Activated CD8-positive, alpha-beta T cell treated with anti-CD3 and anti-CD28 coated beads for 36 hours (primary cell): ENCODE results near the gene RIPOR1. TPM values are rescaled to one million over a fixed set of nuclear protein-coding genes. Genes with fewer than 3 reads are reported as not detected.

Experiments
- ATAC-seq: fragments of 200-7000 bp; cut with Tn5 transposase; one replicate; pipeline ENCODE4 v1.10.0; 2021; ENCODE audit warnings: mild to moderate bottlenecking, moderate library complexity
- CTCF ChIA-PET: fragments of 350-600 bp; sonication (Branson Sonifier 250); formaldehyde crosslinking; loops from one replicate; lab custom pipeline; 2021; ENCODE audit warnings: antibody characterized with exemption; lab: Charles Lee
- POLR2A ChIA-PET: fragments of 350-600 bp; sonication (Branson Sonifier 250); formaldehyde crosslinking; loops from one replicate; lab custom pipeline; 2021; ENCODE audit warnings: antibody characterized with exemption; lab: Charles Lee
- DNase-seq: peaks from one replicate; pipeline ENCODE4 v3.0.0-alpha.2; 2020
- H3K27ac Mint-ChIP-seq: one replicate; pipeline ENCODE4 v1.8.0; 2021; ENCODE audit warnings: mild to moderate bottlenecking, mixed read lengths
- H3K27me3 Mint-ChIP-seq: one replicate; pipeline ENCODE4 v1.8.0; 2021; ENCODE audit warnings: mixed read lengths
- H3K36me3 Mint-ChIP-seq: one replicate; pipeline ENCODE4 v1.8.0; 2021; ENCODE audit warnings: low read depth, mixed read lengths
- H3K4me1 Mint-ChIP-seq: one replicate; pipeline ENCODE4 v1.8.0; 2021; ENCODE audit warnings: low read depth, mixed read lengths
- H3K4me3 Mint-ChIP-seq: one replicate; pipeline ENCODE4 v1.8.0; 2021; ENCODE audit warnings: mild to moderate bottlenecking, moderate library complexity, mixed read lengths
- H3K9me3 Mint-ChIP-seq: one replicate; pipeline ENCODE4 v1.8.0; 2021; ENCODE audit warnings: mixed read lengths
- intact Hi-C: fragments of 100-400 bp; cut with micrococcal nuclease; formaldehyde crosslinking; loops from one replicate; pipeline ENCODE4 v1.10.0; 2022
- total RNA-seq, 2 experiments: library from RNA; stranded (reverse); gene quantifications; one replicate each; pipeline ENCODE4 v1.2.3, GENCODE V29; 2021
- TF ChIP-seq, protein P1 (sequence below): fragments of 200-600 bp; IDR thresholded peaks from one replicate; pipeline ENCODE4 v1.8.0; 2022; ENCODE audit warnings: antibody characterized with exemption, mild to moderate bottlenecking

Gene RIPOR1
- total RNA-seq, 2 experiments from 2014 or later: 15.7 to 20.0 TPM

DNA sequence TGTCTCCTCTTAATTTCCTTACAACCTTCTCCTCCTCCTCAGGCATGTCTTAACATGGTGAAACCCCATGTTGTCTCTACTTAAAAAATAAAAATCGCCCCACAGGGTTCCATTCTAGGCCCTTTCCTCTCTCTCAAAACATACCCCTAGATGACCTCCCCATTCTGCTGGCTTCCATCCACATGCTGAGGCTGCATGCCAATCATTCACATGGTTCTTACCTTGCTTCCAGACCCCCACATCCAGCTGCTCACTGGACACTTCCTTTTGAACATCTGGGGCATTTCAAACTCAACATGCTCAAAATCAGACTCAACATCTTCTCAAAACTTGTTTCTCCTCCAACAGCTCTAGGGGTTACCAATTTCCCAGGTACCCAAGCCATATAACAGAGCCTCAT lies 21.3 kb downstream of the RIPOR1 start:
- intact Hi-C loops: no loop called here
- Mint-ChIP-seq H3K4me3 (no peak overlapping the region), H3K36me3 (peaks cover 7% of the 10 kb centered on the region), H3K27me3 (no peaks in the 10 kb centered on the region), H3K9me3 (no peaks in the 10 kb centered on the region), H3K4me1 (peaks cover 45% of the 10 kb centered on the region), H3K27ac (no peak overlapping the region)
- POLR2A ChIA-PET: interaction anchor here (8.2 kb wide), 1 partner anchor 11 kb away, joined by 77 read pairs; the partner anchor contains the start of gene CTCF
- ATAC-seq (no peak), DNase-seq (no peak)
- CTCF ChIA-PET: interaction anchor here (3.1 to 7.1 kb wide), 4 partner anchors 11 to 119 kb away, joined by 7 to 129 read pairs (median 30); partner anchors contain the start of genes CARMIL2 and CTCF
- TF ChIP-seq, protein P1, sequence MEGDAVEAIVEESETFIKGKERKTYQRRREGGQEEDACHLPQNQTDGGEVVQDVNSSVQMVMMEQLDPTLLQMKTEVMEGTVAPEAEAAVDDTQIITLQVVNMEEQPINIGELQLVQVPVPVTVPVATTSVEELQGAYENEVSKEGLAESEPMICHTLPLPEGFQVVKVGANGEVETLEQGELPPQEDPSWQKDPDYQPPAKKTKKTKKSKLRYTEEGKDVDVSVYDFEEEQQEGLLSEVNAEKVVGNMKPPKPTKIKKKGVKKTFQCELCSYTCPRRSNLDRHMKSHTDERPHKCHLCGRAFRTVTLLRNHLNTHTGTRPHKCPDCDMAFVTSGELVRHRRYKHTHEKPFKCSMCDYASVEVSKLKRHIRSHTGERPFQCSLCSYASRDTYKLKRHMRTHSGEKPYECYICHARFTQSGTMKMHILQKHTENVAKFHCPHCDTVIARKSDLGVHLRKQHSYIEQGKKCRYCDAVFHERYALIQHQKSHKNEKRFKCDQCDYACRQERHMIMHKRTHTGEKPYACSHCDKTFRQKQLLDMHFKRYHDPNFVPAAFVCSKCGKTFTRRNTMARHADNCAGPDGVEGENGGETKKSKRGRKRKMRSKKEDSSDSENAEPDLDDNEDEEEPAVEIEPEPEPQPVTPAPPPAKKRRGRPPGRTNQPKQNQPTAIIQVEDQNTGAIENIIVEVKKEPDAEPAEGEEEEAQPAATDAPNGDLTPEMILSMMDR: no peak

DNA sequence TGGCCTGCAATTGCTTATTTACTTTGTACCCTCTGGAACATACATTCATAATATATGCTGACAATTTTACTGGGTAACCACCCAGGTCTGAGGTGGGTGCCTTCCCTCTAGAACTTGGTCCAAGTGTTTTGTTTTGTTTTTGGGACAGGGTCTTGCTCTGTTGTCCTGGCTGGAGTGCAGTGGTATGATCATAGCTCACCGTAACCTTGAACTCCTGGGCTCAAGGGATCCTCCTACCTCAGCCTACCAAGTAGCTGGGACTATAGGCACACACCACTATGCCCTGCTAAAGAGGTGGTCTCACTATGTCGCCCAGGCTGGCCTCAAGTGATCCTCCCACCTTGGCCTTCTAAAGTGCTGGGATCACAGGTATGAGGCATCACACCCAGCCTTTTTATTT lies 22.5 kb downstream of the RIPOR1 start:
- H3K27me3 Mint-ChIP-seq: no peaks in the 10 kb centered on the region
- intact Hi-C loops: no loop called here
- H3K27ac Mint-ChIP-seq: no peak overlapping the region
- H3K9me3 Mint-ChIP-seq: no peaks in the 10 kb centered on the region
- ChIA-PET CTCF (interaction anchor here (2.1 to 7.1 kb wide), 5 partner anchors 10 to 117 kb away, joined by 7 to 129 read pairs (median 12); partner anchors contain the start of genes CARMIL2 and CTCF), POLR2A (interaction anchor here (0.8 to 8.2 kb wide), 3 partner anchors 10 to 94 kb away, joined by 3 to 77 read pairs (median 4); partner anchors contain the start of genes CARMIL2 and CTCF)
- DNase-seq (no peak), ATAC-seq (no peak)
- H3K4me1 Mint-ChIP-seq: peaks cover 55% of the 10 kb centered on the region
- peaks cover 11% of the 10 kb centered on the region for H3K36me3 Mint-ChIP-seq
- no peak overlapping the region for H3K4me3 Mint-ChIP-seq
- TF ChIP-seq, protein P1: no peak

DNA sequence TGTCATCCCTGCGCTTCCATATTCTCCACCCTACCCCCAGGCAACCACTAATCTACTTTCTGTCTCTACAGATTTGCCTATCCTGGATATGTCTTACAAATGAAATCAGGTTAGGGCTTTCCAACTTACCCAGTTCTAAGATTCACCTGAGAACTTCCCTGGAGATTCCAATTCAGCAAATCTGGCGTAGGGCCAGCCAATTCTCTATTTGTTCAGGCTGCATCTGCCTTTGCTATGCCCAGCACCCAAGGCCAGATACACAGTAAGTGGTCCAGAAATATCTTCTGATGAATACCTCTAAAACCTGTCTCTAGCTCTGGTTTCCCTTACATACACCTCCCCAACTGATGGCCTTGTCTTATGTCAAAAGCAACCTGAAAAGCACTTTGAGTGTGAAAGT lies 23.3 kb downstream of the RIPOR1 start:
- ChIA-PET POLR2A (interaction anchor here (0.9 to 1.5 kb wide), 4 partner anchors 9 to 93 kb away, joined by 3 to 6 read pairs (median 4); partner anchors contain the start of genes CARMIL2 and CTCF), CTCF (interaction anchor here (2.1 to 7.1 kb wide), 5 partner anchors 9 to 116 kb away, joined by 7 to 129 read pairs (median 12); partner anchors contain the start of genes CARMIL2 and CTCF)
- H3K4me1 Mint-ChIP-seq: peaks cover 56% of the 10 kb centered on the region
- H3K27me3 Mint-ChIP-seq: no peaks in the 10 kb centered on the region
- no peak for DNase-seq
- no peak overlapping the region for H3K4me3 Mint-ChIP-seq
- no peaks in the 10 kb centered on the region for H3K9me3 Mint-ChIP-seq
- ATAC-seq: no peak
- H3K36me3 Mint-ChIP-seq: peaks cover 11% of the 10 kb centered on the region
- H3K27ac Mint-ChIP-seq: peak overlapping the region; percentile 73
- intact Hi-C loops: no loop called here
- TF ChIP-seq, protein P1: no peak

DNA sequence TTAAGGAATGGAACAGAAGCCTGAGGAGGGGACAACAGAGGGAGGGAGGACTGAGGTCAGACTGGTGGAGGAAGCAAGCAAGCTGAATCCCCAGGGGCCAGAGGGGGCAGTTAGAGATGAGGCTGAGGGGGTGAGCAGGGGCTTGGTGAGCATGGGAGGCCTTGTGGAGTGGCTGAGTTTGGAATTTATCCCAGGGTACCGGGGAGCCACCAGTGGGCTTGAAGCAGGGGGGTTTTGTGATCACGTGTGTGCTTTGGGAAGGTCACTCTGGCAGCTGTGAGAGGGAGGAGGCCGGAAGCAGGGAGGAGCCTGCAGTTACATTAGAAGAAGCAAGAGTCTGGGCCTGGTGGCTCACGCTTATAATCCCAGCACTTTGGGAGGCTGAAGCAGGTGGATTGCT lies 23.8 kb downstream of the RIPOR1 start:
- peak; percentile 13 for DNase-seq
- ChIA-PET POLR2A (interaction anchor here (0.9 to 1.5 kb wide), 4 partner anchors 9 to 93 kb away, joined by 3 to 6 read pairs (median 4); partner anchors contain the start of genes CARMIL2 and CTCF), CTCF (interaction anchor here (1.4 to 7.1 kb wide), 5 partner anchors 8 to 92 kb away, joined by 3 to 129 read pairs (median 12); partner anchors contain the start of genes CARMIL2 and CTCF)
- H3K4me3 Mint-ChIP-seq: no peak overlapping the region
- peaks cover 11% of the 10 kb centered on the region for H3K36me3 Mint-ChIP-seq
- no peaks in the 10 kb centered on the region for H3K9me3 Mint-ChIP-seq
- intact Hi-C loops: no loop called here
- peaks cover 55% of the 10 kb centered on the region for H3K4me1 Mint-ChIP-seq
- TF ChIP-seq, protein P1: no peak
- H3K27me3 Mint-ChIP-seq: no peaks in the 10 kb centered on the region
- peak overlapping the region; percentile 73 for H3K27ac Mint-ChIP-seq
- no peak for ATAC-seq

DNA sequence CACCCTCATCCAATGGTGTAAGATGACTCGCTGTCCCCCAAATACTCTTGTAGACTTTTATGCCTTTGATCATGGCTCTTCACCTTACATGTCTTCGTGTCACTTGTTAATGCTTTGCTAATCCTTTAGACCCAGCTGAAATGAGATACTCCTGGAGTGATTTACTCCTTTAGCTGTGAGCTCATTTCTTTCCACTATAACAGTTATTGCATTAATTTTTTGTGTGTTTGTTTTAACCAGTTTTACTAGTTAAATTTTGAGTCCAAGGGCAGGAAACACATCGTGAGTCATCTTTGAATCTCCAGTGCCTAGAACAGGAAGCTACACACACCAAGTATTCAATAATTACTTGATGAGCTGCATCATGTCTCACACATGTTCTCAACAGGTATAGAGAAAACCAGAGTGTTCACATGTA lies 27.2 kb downstream of the RIPOR1 start:
- ATAC-seq (peak; percentile 94), DNase-seq (no peak)
- H3K4me1 Mint-ChIP-seq: peaks cover 51% of the 10 kb centered on the region
- intact Hi-C loops: no loop called here
- CTCF ChIA-PET: interaction anchor here (0.9 to 3.5 kb wide), 11 partner anchors 9 to 104 kb away, joined by 3 to 40 read pairs (median 4); partner anchors contain the start of genes ACD and CARMIL2
- H3K4me3 Mint-ChIP-seq: peak overlapping the region; percentile 66
- H3K36me3 Mint-ChIP-seq: peaks cover 17% of the 10 kb centered on the region
- peak overlapping the region; percentile 100 for H3K27ac Mint-ChIP-seq
- no peaks in the 10 kb centered on the region for H3K9me3 Mint-ChIP-seq
- no peaks in the 10 kb centered on the region for H3K27me3 Mint-ChIP-seq
- POLR2A ChIA-PET: interaction anchor here (0.8 to 3.4 kb wide), 6 partner anchors 8 to 102 kb away, joined by 3 to 16 read pairs (median 6); partner anchors contain the start of gene CARMIL2
- TF ChIP-seq, protein P1: no peak
